HG02943 (cell line): Measurements from ENCODE around the gene RAB22A.
"Not testable (repeated sequence)": the region's sequence is repeated elsewhere in the genome, so short reads cannot be mapped to it uniquely, and the experiment has no call there.

ENCODE experiments used
- ATAC-seq: cut with Tn5 transposase; IDR thresholded peaks from one replicate; pipeline ENCODE4 v1.9.1; 2021; ENCODE audit warnings: mild to moderate bottlenecking, low read depth, moderate library complexity; ENCODE audit not compliant: unreplicated experiment

RAB22A gene

DNA sequence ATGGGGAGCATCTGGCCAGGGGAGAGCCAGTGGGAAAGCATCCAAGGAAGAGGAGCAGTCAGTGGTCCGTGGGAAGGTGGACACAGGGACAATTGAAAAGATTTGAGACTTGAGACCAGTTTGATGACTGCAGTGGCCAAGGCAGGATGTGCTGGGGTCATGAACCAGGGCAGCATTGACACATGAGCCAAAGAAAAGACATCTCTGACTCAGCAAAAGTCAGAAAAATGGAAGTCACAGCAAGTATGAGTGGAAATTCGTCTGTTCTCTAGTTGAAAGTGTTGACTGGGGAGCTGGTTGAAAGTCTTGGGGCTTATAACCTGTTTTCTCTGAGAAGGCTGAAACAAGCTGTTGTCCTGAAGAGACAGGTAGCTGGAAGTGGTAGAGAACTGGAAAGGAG lies 31.3 kb downstream of the RAB22A start:
- ATAC-seq, result no peak

DNA sequence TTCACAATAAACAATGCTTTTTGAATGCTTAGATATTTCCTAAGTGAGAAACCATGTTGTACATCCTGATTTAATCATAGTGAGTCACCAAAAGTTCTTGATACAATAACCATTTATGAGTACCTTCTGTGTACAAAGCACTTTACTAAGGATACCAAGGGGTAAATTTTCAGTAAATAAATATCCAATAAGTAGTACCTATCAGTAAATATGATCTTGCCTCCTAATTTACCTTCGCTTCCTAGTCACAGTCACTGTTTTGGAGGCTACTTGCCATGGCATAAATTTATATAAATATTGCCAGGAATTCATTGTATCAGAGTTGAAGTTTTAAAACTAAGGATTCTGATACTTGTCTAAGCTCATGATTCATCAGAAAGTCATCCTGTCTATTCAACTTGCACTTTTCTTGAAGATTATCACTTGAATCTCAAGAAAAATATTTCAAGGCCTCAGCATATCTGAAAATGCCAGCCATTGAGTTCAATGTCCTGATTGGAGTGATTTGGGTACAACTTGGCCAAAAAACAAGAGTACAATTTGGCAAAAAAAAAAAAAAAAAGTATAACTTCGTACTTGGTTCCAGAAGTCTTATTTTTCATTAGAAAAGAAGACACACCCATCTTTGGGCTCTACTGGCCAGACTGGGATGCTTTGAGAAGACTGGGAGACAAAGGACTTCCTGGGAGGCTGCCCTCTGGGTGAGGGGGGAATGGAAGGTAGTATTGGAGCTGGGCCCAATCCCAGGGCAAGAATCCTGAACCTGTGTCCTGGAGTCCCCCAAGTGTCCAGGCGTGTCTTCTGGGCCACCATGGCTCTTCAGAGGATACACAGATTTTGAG lies 32.8 kb downstream of the RAB22A start:
- ATAC-seq, result no peak

DNA sequence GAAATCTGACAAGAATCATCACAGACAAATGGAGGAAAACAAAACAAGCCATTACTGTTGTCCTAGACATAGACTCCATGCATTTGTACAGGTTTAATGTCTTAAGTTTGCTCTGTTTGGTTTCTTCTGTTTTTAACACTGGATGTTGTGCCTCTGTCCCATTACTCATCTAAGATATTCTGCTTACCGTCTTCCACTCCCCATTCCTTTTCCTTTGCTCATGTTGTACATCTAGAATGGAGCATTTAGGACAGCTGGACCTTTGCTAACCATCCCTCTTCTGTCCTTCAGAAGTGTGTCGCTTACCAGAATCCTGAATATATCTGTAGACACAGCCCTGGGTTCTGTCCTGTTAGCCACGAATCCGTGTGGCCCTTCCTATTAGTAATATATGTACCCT lies 35.2 kb downstream of the RAB22A start:
- ATAC-seq, result no peak

DNA sequence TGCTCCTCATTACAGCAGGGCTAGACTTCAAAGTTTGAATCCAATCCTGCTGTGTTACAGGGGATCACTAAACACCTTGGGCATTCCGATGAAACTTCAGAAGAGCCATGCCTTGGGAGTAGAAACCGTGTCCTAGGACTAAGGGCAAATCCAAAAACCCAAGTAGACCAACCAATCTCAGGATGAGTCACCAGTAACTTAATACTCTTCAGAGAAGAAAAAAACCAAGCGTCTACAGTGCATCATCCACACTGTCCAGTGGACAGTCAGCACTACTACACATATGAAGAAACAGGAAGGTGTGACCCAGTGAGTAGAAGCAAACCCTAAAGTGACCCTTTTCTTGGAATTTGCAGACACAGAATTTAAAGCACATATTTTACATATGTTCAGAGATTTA lies 40.1 kb downstream of the RAB22A start:
- no peak for ATAC-seq

DNA sequence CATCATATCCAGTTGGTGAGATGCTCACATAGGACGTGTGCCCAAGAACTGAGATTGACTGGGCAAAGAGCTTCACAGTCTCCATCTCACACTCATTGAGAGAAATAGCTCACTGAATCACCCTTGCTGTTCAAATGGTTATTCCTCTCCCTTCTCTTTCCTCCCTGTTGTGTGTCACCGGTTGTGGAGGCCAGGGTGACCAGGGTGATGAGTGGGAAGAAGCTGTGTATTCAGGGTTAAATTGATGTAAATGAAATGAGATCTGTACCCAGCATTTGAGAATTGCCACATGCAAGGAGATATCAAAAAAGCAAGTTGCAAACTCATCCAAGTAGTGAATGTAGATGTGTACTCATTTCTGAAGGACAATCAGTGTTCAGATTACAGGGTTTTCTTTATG lies 43.0 kb downstream of the RAB22A start:
- no peak for ATAC-seq

DNA sequence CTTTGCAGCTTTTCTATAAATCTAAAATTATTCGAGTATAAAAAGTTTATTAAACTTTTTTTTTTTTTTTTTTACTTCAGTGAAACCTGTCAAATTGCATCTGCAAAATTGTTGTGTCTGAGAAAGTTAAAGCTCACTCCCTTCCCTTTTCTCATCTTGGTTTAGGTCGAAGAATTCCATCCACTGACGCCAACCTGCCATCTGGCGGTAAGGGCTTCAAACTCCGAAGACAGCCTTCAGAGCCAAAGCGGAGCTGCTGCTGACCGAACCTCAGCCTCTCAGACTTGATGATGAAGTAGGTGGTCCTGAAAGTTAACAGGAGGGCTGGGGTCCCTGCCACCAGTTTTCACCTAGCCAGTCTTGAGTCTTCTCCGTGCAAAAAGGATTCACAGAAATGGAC lies 49.9 kb downstream of the RAB22A start:
- no peak for ATAC-seq

DNA sequence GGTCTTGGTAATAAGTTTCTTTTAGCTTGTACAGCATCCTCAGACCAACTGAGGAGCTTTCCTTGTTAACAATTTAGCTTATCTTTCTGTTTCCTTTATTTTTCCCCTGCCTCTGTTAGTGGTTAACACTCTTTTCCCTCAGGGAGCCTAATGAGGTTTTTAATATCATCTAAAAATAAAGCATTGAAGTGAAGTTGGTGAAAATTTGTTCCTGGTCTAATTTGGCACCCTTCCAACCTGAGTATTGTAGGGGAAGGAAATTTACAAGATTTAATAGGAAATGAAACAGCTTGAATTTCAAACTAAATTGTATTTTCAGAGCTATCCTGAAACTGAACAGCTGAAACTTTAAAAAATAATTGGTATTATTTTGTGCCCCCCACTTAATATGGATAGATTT lies 51.4 kb downstream of the RAB22A start:
- ATAC-seq, result no peak

DNA sequence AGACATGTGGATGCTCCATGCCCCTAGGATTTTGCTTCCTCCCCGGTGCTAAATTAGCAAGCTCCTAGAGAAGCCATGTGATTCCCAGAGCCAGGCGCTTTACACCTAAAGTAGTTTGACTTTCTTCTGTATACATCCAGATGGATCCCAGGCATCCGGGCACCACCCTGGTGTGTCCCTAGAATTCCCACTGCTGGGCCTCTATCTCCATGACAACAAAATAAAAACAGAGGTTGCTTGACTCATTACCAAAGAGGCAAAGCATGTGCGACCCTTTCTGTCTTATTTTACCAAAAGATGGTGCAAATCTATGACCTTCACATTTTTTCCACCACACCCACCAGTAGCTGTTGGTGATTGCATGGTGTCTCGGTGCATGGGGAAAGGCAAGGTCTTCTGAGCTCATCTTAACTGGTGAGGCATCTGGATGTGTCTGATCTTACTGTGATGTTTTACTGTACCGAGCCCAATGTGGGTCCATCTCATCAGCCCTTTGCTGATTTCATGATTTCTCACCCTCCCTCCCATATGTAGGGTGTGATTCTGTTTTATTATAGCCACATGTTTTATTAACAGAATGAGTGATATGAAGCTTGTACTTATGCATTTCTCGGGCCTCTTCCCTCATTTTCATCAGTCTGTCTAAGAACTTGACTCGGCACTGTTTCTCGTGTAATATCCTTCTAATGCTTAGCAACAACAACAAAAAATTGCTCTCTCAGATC lies 52.1 kb downstream of the RAB22A start:
- no peak for ATAC-seq

DNA sequence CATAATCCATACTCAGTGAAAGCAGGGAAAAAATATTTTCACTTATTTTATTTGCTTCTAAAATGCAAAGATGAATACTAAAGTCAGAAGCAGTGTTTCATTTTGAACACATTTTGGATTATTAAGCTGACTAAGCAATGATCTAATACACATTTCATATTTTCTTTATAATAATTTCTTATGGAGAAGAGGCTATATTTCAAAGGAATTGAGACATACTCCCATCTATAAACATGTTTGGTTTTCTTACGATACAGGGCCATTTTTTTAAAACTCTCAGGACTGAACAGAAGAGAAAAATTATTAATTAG lies 52.6 kb downstream of the RAB22A start:
- ATAC-seq, result no peak

DNA sequence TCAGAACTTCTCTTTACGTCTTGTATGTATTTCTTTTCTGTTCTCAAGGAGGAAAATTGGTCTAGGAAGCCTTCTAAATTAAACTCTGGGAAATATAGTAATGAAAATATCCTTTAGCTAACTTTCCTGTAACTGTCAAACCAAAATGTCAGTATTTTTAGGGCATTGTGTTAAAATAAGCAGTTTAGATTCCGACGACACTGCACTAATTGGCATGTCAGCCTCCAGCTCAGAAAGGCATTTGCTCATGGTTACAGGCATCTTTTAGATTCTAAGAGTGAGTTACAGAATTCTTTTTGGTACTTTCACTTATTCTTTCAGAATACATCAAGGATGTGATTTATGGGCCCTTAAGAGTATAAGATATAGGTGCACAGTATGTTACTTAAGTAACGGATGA lies 53.5 kb downstream of the RAB22A start:
- ATAC-seq, result no peak

DNA sequence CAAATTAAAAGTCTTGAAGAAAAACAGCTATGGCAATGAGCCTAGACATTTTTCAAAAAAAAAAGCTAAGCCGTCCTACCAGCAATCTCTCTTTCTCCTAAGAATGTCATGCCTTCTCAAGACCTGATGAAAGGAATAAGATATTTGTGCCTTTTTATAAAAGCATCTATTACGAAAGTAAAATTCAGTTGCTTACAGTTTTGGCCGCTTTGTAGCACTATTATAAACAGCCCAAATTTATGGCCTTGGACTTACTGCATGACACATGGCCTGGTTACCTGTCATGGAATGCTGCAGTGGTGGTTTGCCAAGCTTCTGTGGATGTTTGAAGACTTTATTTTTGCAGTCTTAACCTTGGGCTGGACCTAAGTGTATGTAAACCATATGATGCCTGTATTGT lies 57.4 kb downstream of the RAB22A start:
- ATAC-seq, result no peak

DNA sequence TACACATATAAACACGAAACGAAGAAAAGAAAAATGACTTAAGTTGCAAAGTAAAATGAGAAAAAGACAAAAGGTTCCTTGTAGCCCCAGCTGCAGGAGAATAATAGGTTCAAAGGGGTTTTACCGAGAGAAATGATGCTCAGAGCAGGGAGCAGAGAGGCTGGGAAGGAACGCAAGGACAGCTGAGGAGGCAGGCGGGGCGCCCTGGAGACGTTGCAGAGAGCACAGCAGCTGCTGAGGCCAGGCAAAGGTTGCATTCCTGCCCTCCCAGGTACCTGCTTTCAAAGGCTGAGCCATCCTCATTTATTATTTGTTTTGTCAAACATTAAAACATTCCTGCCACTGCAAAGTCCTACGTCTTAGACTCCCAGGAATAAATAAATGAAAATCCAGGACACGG lies 63.3 kb downstream of the RAB22A start:
- ATAC-seq, result no peak

DNA sequence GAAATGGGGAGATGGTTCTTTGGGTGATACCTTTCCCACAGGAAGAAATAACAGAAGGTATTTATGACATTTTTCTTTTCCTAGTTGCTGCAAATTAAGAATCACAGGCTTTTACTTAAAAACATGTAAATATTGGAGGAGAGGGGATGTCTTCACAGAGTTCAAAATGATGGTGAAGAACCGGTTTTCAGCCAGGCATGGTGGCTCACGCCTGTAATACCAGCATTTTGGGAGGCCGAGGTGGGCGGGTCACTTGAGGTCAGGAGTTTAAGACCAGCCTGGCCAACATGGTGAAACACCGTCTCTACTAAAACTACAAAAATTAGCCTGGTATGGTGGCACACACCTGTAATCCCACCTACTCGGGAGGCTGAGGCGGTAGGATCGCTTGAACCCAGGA lies 63.8 kb downstream of the RAB22A start:
- not testable (repeated sequence) for ATAC-seq

DNA sequence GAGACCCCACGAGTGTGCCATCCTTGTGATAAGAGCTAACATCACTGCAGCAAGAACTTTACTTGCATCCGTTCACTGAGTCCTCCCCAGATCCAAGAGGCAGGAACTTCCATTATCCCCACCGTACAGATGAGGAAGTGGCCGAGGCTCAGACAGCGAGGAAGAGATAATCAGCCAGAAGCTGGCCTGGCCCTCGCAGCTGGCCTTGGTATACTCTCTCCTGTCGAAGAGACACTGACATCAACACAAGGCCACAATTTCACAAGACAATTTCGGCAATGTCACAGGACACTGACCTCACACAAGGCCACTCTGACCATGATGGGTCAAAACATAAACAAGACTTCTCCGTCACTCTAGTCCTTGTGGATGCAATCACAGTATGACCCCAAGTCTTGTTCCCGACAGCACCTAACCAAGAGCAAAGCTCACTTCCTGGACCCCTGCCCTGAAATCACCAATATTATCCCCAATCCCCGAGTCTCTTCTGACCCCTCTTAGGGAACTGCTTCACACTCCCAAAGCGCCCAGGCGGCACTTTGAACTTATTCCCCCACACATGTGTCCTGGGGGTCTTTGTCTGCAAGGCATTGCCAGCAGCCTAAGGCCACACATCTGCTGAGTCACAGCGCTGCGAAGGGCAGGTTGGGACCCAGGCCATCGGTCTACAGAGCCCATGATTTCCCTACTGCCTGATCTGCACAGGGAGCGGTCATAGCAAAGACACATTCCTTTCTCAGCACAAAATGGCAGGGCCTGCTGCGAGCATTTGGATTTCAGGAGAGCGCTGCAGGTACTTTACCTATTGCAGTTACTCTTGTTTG lies 64.7 kb downstream of the RAB22A start:
- ATAC-seq, result no peak

DNA sequence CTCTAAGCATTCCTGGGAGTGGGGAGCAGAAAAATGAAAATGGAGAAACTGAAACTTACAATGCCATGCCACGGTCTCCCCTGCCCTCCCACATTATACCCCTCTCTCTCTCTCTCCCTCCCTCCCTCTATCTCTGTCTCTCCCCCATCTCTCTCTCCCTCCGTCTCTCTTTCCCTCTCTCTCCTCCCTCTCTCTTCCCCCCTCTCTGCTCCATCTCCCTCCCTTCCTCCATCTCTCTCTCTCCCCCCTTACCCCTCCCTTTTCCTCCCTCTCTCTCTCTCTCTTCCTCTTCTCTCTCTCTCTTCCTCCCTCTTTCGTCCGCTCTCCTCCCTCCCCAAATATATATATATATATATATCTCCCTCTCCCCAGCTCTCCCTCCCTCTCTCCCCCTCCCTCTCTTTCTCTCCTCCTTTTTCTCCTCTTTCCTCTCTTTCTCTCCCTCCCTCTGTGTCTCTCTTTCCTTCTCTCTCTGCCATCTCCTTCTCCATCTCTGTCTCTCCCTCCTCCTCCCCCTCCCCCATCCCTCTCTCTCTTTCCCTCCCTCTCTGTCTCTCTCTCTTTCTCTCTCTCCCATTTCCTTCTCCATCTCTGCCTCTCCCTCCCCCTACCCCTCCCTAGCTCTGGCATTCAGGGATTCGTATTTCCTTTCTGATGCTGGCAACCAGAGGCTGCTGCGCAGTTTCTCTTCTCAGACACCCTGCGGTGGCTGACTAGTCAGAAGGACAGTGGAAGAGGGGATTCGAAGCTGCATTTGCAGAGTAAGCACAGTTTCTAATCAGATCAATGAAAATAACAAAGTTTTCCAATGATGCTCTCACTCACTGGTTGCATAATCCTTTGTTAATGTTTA lies 65.6 kb downstream of the RAB22A start:
- ATAC-seq, result no peak

DNA sequence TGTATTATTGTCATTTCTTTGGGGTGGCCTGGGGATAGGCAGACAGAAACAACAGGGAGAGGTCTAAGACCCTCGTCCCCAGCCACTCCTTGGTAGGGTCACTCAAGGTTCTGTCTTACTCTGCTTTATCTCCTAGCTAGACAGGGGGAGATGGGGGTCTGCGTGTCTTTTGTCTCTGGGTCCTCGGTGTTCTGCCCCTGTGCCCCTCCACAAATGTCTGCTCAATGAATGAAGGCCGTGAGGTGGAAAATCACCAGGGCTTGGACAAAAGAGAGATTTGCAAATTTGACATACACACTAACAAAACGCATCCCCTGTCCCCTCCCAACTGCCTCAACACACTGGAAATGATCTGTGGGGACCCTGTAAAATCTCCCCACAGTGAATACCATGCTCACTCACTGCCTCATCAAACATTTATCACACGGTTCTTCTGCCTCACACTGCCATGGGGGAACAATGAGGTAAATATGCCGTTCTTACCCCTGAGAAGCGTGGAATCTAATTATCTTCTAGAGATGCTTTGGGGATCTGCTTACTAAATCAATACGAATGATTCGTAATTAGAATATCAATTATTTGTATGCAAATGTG lies 66.3 kb downstream of the RAB22A start:
- ATAC-seq, result no peak

DNA sequence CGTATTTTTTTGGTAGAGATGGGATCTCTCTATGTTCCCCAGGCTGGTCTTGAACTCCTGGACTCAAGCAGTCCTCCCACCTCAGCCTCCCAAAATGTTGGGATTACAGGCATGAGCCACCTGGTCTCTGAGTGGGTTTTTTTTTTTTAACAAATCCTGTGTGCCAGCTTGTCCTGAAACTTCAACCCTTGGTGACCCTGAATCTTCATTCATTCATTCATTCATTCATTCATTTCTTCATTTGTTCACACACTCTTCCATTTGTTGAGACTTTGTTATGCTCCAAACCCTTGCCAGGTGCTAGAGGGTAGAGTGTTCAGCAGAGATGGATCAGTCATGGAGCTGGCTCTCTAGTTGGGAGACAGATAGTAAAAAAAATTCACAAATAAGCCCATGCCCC lies 67.5 kb downstream of the RAB22A start:
- no peak for ATAC-seq

DNA sequence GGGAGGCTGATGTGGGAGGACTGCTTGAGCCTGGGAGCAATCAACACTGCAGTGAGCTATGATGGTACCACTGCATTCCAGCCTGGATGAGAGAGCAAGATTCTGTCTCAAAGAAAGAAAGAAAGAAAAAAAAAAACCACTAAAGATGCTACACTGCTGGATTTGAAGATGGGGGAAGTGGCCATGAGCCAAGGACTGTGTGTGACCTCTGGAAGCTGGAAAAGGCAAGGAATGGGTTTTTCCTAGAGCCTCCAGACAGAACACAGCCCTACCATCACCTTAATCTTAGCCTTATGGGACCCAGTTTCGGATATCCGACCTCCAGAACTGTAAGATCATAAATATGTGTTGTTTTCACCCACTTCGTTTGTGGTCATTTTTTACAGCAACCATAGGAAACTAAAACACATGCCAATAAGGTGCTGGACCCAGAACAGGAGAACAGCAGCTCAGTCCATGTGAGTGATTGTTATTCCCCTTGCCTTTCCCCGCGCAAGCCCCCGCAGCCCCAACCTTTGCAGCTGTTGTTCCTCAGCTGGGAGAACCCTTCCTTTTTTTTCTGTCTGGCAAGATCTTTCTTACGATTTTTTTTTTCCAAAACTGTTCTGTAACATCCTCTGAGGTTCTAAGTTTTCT lies 68.4 kb downstream of the RAB22A start:
- ATAC-seq, result no peak

DNA sequence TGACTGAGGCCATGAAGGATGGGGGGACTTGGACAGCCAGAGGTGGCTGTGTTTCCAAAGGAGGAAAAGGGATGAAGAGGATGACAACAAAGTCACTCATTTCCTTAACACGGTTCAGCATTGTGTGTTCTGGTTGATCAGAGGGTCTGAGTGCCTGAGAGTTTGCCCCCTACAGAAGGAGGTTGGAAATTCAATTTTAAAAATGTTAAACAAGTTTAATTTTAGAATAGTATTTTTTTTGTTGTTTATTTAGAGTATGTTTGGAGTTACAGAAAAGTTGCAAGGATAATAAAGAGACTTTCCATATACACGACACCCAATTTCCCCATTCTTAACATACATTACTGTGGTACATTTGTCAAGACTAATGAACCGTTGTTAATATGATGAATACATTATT lies 69.2 kb downstream of the RAB22A start:
- ATAC-seq, result no peak

DNA sequence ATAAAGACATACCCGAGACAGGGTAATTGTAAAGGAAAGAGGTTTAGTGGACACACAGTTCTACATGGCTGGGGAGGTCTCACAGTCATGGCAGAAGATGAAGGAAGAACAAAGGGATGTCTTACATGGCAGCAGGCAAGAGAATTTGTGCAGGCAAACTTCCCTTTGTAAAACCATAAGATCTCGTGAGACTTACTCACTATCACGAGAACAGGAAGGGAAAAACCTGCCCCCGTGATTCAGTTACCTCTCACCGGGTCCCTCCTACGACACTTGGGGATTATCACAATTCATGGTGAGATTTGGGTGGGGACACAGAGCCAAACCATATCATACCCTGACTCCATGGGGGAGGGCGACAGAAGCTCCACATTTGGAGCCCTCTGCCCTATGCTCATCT lies 72.1 kb downstream of the RAB22A start:
- no peak for ATAC-seq
